CD4-positive, alpha-beta T cell treated with Interleukin-15 for 4 hours (primary cell): ENCODE results near the gene MYG1.

ENCODE experiments used
- DNase-seq: peaks from one replicate; pipeline ENCODE4 v3.0.0-alpha.2; 2020; ENCODE audit warnings: low spot score

The MYG1 gene

GRCh38 chr12:53299454-53300180 lies at the start of gene MYG1:
TSS of gene MYG1 (plus strand) at chr12:53299695. CDS start at chr12:53299738, 43 bp downstream.
- peak; percentile 85 for DNase-seq

GRCh38 chr12:53251477-53252348 lies 47.8 kb upstream of the MYG1 start:
- peak; percentile 71 for DNase-seq

- DNase-seq, result no peak
These were observed 47.1 kb upstream of the MYG1 start for GRCh38 chr12:53252349-53252916.

GRCh38 chr12:53253298-53253697 lies 46.2 kb upstream of the MYG1 start:
- no peak for DNase-seq

GRCh38 chr12:53254816-53255545 lies 44.5 kb upstream of the MYG1 start:
- no peak for DNase-seq

GRCh38 chr12:53255996-53256395 lies 43.5 kb upstream of the MYG1 start:
- DNase-seq, result no peak

GRCh38 chr12:53258541-53259539 lies 40.7 kb upstream of the MYG1 start:
- DNase-seq, result no peak

- no peak for DNase-seq
These were observed 39.6 kb upstream of the MYG1 start for GRCh38 chr12:53259891-53260290.

GRCh38 chr12:53265783-53266182 lies 33.7 kb upstream of the MYG1 start:
- no peak for DNase-seq

- DNase-seq, result no peak
These were observed 32.0 kb upstream of the MYG1 start for GRCh38 chr12:53267306-53267998.

- DNase-seq, result peak; percentile 83
These were observed 31.4 kb upstream of the MYG1 start, which contains the start of gene ESPL1 for GRCh38 chr12:53267999-53268629. TSS of gene ESPL1 (plus strand) at chr12:53268299. CDS start at chr12:53268767, 468 bp downstream.

GRCh38 chr12:53268630-53269562 lies 30.6 kb upstream of the MYG1 start:
- no peak for DNase-seq

GRCh38 chr12:53274445-53274844 lies 25.1 kb upstream of the MYG1 start:
- no peak for DNase-seq

GRCh38 chr12:53276511-53276910 lies 23.0 kb upstream of the MYG1 start:
- no peak for DNase-seq

GRCh38 chr12:53277981-53278380 lies 21.5 kb upstream of the MYG1 start:
- DNase-seq, result no peak

- no peak for DNase-seq
These were observed 20.1 kb upstream of the MYG1 start for GRCh38 chr12:53279283-53279869.

- DNase-seq, result no peak
These were observed 19.5 kb upstream of the MYG1 start for GRCh38 chr12:53279888-53280498.

- no peak for DNase-seq
These were observed 13.0 kb upstream of the MYG1 start for GRCh38 chr12:53286448-53286847.
